Right cardiac atrium (tissue), 5 donors: ENCODE results near the gene DPPA5. TPM values are rescaled to one million over a fixed set of nuclear protein-coding genes. Genes with fewer than 3 reads are reported as not detected.
"Not testable (repeated sequence)": the region's sequence is repeated elsewhere in the genome, so short reads cannot be mapped to it uniquely, and the experiment has no call there.

Experiments used
- ATAC-seq, 2 donors: fragments of 200-7000 bp; cut with Tn5 transposase; one replicate each; pipeline versions ENCODE4 v1.8.0 to v1.9.1; 2020; ENCODE audit warnings: moderate library complexity in 2 of 2, mild to moderate bottlenecking in 1 of 2
- DNase-seq, 3 donors: peaks; one replicate each; pipeline ENCODE4 v3.0.0-alpha.2; 2020
- H3K27ac ChIP-seq: one replicate; pipeline ENCODE4 v1.5.1; 2013; ENCODE audit warnings: mild to moderate bottlenecking, low read length, control low read depth, moderate library complexity
- H3K27me3 ChIP-seq: one replicate; pipeline ENCODE4 v1.6.1; 2013; ENCODE audit not compliant: control insufficient read depth, insufficient read depth
- H3K4me1 ChIP-seq: one replicate; pipeline ENCODE4 v1.6.1; 2013; ENCODE audit warnings: low read length; ENCODE audit not compliant: control insufficient read depth, insufficient read depth
- H3K4me3 ChIP-seq: one replicate; pipeline ENCODE4 v1.5.1; 2013; ENCODE audit warnings: low read length, control low read depth
- H3K9me3 ChIP-seq: one replicate; pipeline ENCODE4 v1.6.1; 2013; ENCODE audit warnings: low read length; ENCODE audit not compliant: control insufficient read depth
- WGBS: extraction: QIAGEN DNeasy Blood & Tissue Kit; methylation state at CpG from one replicate; pipeline ENCODE4 v1.1.7; 2013; 5-methylcytosine and 5-hydroxymethylcytosine counted together
- intact Hi-C, 4 donors: fragments of 100-400 bp; cut with DNase I; formaldehyde crosslinking; loops; one replicate each; pipeline versions ENCODE4 v1.11.0 to v1.14.0; 2022 to 2023
- polyA plus RNA-seq: library from polyadenylated mRNA; stranded (reverse); fragments of 200-250 nt; gene quantifications from one replicate; pipeline ENCODE4 v1.2.3, GENCODE V29; 2013
- total RNA-seq, 4 donors: library from RNA; stranded (reverse); fragmentation: NEBNext Ultra II Directional; extraction: Animal tissue kit (Norgen Biotek cat#: 25700); gene quantifications; one replicate each; pipeline ENCODE4 v1.2.1, GENCODE V29; 2021
- donor health status: healthy with polysubstance abuse.
- donor health status: DM: no; HTN: yes; CAD: no.
- donor health status: DM: no; HTN: no; CAD: no.
- donor health status: DM: no; HTN: yes; CAD: no; lungs with severe emphysema.
- donor health status: DM: yes; HTN: yes; CAD: no.

DPPA5 gene
- total and polyA plus RNA-seq, 5 donors = not detected

DNA sequence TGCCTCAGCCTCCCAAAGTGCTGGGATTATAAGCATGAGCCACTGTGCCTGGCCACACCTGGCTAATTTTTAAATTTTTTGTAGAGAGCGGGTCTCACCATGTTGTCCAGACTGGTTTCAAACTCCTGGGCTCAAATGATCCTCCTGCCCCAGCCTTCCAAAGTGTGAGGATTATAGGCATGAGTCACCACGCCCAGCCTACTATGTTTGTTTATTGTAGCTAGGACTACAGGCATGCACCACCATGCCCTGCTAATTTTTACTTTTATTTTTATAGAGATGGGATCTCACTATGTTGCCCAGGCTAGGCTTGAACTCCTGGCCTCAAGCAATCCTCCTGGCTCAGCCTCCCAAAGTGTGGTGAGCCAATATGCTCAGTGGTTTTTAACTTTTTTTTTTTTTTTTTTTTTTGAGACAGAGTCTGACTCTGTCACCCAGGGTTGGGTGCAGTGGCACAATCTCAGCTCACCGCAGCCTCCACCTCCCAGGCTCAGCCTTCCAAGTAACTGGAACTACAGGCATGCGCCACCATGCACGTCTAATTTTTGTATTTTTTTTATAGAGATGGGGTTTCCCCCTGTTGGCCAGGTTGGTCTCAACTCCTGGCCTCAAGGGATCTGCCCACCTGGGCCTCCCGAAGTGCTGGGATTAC lies 28.5 kb upstream of the DPPA5 start:
- no peak for ATAC-seq

DNA sequence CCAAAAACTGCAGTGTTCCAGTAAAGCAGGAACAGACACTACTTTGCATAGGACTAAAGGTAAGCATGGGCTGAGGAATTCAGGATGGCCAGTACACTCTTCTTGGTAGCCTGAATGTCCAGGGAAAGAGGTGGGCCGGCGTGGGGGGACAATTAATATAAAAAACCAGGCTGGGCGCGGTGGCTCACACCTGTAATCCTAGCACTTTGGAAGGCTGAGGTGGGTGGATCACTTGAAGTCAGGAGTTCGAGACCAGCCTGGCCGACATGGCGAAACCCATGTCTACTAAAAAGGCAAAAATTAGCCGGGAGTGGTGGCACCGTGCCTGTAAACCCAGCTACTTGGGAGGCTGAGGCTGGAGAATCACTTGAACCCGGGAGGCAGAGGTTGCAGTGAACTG lies 27.5 kb upstream of the DPPA5 start:
- DNase-seq, intact Hi-C loops, ATAC-seq, H3K9me3 ChIP-seq, H3K27ac ChIP-seq, H3K27me3 ChIP-seq, H3K4me1 ChIP-seq, H3K4me3 ChIP-seq: not testable (repeated sequence)
- WGBS = 93% methylated on average over 10 of the region's 10 CpGs

More for the DNA sequence above, 28.5 kb upstream of the DPPA5 start:
- WGBS = 90% methylated on average over 6 of the region's 6 CpGs
- Histone ChIP-seq H3K27me3 (no peaks in the 10 kb centered on the region), H3K4me1 (no peaks in the 10 kb centered on the region), H3K4me3 (no peak overlapping the region), H3K27ac (no peak overlapping the region), H3K9me3 (no peaks in the 10 kb centered on the region)
- intact Hi-C loops = no loop called here
- DNase-seq = no peak

DNA sequence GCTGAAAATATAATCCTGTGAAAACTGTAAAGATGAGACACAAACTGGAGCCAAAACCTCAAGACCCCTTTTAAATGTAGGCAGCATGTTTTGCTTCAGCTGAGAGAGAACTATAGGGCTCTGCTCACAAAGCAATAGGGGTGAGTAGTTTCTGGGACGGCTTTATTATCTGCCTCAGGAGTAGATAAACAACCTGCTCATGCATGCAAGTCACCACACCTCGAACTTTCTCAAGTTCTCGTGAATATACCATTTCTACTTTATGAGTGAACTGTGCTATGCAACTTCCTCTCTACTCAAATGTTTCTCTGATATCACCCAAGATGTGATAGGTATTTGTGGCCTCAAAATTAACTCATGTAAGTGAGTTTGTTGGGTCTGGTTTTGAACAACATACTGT lies 23.1 kb upstream of the DPPA5 start:
- Histone ChIP-seq H3K4me1 (no peaks in the 10 kb centered on the region), H3K9me3 (no peaks in the 10 kb centered on the region), H3K27ac (no peak overlapping the region), H3K27me3 (no peaks in the 10 kb centered on the region), H3K4me3 (no peak overlapping the region)
- DNase-seq = no peak
- intact Hi-C loops = no loop called here
- WGBS = 45% methylated on average over 3 of the region's 3 CpGs
- no peak for ATAC-seq

DNA sequence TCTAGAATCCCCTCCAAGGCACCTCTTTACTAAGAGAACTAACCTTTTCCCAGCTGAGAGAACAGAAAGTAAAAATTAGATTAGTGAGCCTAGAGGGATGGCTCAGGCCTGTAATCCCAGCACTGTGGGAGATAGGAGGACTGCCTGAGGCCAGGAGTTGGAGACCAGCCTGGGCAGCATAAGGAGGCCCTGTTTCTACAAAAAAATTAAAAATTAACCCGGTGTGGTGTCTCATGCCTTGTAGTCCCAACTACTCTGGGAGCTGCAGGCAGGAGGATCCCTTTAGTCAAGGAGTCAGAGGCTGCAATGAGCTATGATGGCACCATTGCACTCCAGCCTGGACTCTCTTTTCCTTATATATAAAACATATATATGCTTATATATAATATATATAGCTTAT lies 21.1 kb upstream of the DPPA5 start:
- Histone ChIP-seq H3K27ac (no peak overlapping the region), H3K4me1 (no peaks in the 10 kb centered on the region), H3K27me3 (no peaks in the 10 kb centered on the region), H3K9me3 (peaks cover 2% of the 10 kb centered on the region), H3K4me3 (no peak overlapping the region)
- WGBS = 82% methylated on average over 1 of the region's 1 CpG
- intact Hi-C loops = no loop called here
- DNase-seq = no peak
- ATAC-seq = no peak

DNA sequence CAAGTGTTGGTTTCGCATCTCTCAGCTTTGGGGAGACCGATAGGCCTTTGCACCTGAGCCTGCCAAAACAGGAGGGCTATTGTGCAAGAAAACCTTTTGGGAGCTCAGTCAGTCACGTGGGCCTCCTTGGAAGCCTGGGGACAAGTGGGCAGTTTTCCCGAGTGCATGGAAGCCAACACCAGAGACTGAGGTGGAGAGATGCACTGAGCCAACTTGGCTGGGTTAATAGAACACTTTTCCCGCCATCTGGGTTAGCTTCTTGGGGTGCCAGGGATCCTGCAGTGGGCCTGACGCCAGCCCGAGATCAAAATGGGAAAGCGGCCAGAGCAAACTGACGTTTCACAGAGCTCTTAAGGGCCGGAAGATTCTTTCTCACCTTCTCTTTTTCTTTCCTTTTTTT lies 18.4 kb upstream of the DPPA5 start:
- no peaks in the 10 kb centered on the region for H3K4me1 ChIP-seq
- peaks cover 2% of the 10 kb centered on the region for H3K9me3 ChIP-seq
- no peak overlapping the region for H3K27ac ChIP-seq
- DNase-seq (no peak), ATAC-seq (no peak)
- H3K27me3 ChIP-seq = no peaks in the 10 kb centered on the region
- 82% methylated on average over 10 of the region's 10 CpGs for WGBS
- H3K4me3 ChIP-seq = no peak overlapping the region
- intact Hi-C loops = no loop called here

DNA sequence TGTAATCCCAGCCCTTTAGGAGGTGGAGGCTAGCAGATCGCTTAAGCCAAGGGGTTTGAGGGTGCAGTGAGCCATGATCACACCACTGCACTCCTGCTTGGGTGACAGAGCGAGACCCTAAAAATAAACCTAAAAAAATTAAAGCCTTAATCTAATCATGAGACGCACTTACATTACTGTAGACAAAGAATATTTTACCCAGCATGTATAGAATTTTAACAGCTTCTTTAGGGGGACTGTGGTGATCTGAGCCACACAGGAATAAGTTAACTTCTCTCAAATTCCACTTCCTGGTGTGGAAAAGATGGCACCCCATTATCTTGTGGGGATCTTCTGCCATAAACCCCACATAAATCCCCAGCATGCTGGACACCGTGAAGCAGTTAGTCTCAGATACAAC lies 17.9 kb upstream of the DPPA5 start:
- Histone ChIP-seq H3K27me3 (no peaks in the 10 kb centered on the region), H3K4me1 (no peaks in the 10 kb centered on the region), H3K9me3 (peaks cover 2% of the 10 kb centered on the region), H3K4me3 (no peak overlapping the region), H3K27ac (no peak overlapping the region)
- ATAC-seq (no peak), DNase-seq (no peak)
- WGBS = 95% methylated on average over 4 of the region's 4 CpGs
- intact Hi-C loops = no loop called here

DNA sequence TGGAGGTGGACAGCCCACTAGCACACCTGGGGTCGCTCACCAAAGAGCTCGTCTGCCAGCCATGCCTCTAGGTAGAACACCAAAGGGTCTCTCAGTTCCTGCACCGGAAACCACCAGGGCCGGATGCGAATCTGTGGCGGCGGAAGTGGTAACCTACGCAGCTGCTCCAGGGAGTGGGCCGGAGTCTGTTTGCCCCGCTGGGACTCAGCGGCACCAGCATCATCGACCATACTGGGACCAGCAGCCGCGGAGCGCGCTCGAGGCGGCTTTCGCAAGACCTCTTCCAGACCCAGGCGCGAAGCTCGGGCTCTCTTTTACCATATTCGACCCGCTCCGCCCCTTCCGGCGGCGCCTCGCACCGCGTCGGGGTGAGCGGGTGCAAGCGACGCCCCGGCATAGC lies 15.5 kb upstream of the DPPA5 start, which contains the start of gene OOEP:
Gene OOEP (minus strand): TSS at position 335 of the 400 bp plus-strand sequence. CDS start 105 bp downstream, at position 230.
- DNase-seq (no peak), ATAC-seq (no peak)
- no peak within 1 kb of the TSS for H3K27ac ChIP-seq
- intact Hi-C loops = no loop called here
- H3K4me1 ChIP-seq = no peaks in the 10 kb centered on the region
- H3K27me3 ChIP-seq = no peaks in the 10 kb centered on the region
- H3K9me3 ChIP-seq = peaks cover 2% of the 10 kb centered on the region
- H3K4me3 ChIP-seq = no peak within 1 kb of the TSS
- 95% methylated on average over 36 of the region's 36 CpGs for WGBS

DNA sequence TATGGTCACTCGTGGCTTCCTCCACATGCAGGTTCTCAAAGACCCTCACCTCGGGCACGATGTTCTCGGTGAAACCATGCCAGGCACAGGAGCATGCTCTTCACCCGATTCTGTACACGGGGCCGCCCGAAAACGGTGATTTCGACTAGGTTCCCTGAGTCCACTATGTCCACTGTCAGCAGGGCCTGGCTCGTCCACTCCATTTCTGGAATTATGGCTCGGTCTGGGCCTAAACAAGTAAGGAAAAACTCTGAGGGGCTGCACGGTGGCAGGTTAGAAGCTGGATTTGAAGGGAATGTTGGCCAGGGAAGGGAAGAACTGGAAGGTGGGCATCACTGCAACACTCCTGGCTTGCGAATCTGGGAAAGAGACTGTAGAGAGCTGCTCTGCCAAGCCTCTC lies 15.1 kb upstream of the DPPA5 start:
- Histone ChIP-seq H3K27ac (no peak overlapping the region), H3K4me1 (no peaks in the 10 kb centered on the region), H3K4me3 (no peak overlapping the region), H3K9me3 (peaks cover 2% of the 10 kb centered on the region), H3K27me3 (no peaks in the 10 kb centered on the region)
- ATAC-seq = no peak
- WGBS = 92% methylated on average over 14 of the region's 14 CpGs
- DNase-seq = no peak
- intact Hi-C loops = no loop called here

DNA sequence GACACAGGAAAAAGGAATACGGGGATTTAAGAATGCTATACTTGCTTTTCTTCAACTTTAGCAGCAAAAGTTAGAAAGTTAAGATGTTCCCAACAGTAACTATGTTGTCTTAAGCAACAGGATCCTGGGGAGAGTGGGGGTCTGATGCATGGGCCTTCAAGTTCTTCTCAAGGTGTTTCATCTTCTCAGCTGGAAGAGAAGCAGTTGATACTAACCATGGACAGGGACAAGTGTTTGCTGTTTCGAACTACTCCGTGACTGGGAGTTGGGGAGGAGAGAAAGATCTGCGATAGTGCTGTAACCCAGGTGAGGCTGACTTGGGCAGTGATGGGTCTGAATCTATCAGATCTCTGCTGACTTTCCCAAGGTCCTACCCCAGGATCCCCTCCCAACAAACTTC lies 14.6 kb upstream of the DPPA5 start:
- no peaks in the 10 kb centered on the region for H3K27me3 ChIP-seq
- intact Hi-C loops = no loop called here
- H3K4me3 ChIP-seq = no peak overlapping the region
- ATAC-seq = no peak
- 79% methylated on average over 4 of the region's 4 CpGs for WGBS
- peaks cover 2% of the 10 kb centered on the region for H3K9me3 ChIP-seq
- H3K4me1 ChIP-seq = no peaks in the 10 kb centered on the region
- DNase-seq = no peak
- no peak overlapping the region for H3K27ac ChIP-seq

DNA sequence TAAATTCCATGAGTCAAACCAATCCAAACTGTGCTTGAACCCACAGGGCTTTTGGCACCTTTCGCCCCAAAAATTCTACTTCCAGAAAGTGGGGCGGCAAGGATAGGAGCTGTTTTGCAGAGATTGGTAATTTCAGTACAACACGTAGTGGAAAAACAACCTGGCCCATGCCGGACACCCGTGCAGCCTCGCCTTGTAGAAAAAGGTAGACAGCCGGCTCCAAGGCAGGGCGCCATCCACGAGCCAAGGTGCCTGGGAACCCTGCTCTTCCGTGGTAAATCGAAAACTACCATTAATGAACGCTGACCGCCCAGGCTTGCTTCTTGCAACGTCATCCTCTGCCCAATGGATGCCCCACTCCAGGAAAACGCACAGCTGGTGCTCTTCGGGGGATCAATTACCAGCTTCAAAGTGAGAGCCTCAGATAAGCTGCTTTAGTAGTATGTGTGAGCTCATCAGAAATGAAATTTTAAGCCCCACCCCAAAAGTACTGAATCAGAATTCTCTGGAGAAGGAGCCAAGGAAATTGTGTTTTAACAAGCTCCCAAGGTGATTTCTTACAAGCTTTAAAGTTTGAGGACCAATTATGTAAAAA lies 13.8 kb upstream of the DPPA5 start:
- 69% methylated on average over 16 of the region's 16 CpGs for WGBS
- no peak for ATAC-seq
- H3K27me3 ChIP-seq = no peaks in the 10 kb centered on the region
- no peak overlapping the region for H3K4me3 ChIP-seq
- peaks cover 2% of the 10 kb centered on the region for H3K9me3 ChIP-seq
- intact Hi-C loops = no loop called here
- DNase-seq = no peak
- no peak overlapping the region for H3K27ac ChIP-seq
- no peaks in the 10 kb centered on the region for H3K4me1 ChIP-seq

DNA sequence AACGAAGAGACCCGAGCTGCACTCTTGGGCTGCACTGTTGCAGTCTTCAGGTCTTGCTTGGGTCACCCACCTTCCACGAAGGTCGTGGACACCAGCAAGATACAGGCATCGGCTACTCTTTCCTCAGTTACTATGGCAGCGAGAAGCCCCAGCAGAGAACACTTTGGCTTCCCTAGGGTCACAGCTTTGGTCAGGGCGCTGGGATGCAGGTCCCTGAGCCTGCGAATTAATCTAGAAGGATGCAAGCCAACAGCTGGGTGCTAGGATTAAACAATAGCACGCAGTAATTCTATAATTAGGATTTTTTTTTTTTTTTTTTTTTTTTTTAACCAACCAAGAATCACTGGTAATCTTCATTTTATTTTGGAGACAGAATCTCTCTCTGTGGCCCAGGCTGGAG lies 10.5 kb upstream of the DPPA5 start:
- ATAC-seq (no peak), DNase-seq (no peak)
- no peaks in the 10 kb centered on the region for H3K27me3 ChIP-seq
- no peaks in the 10 kb centered on the region for H3K4me1 ChIP-seq
- intact Hi-C loops = no loop called here
- 88% methylated on average over 9 of the region's 9 CpGs for WGBS
- H3K27ac ChIP-seq = no peak overlapping the region
- no peaks in the 10 kb centered on the region for H3K9me3 ChIP-seq
- no peak overlapping the region for H3K4me3 ChIP-seq

DNA sequence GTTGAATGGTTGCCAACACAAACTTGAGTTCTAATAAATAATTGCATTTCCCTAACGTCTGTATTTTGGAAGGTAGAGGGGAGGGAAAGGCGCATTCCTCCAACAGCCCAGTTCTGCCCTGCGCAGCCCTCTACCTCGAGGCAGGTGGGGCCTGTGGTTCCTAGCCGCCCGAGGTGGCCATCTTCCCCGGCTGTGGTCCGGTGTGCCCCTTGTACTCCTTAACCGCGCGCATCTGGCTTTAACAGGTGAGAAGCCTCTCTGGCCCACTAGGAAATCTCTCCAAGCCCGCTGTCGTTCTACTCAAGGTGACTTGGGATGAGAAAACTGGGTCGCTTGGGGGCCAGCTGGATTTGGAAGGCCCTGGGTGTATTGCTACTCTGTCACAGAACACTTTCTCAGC lies 10.0 kb upstream of the DPPA5 start:
- intact Hi-C loops = no loop called here
- Histone ChIP-seq H3K9me3 (no peaks in the 10 kb centered on the region), H3K4me3 (no peak overlapping the region), H3K27me3 (no peaks in the 10 kb centered on the region), H3K4me1 (no peaks in the 10 kb centered on the region), H3K27ac (no peak overlapping the region)
- 88% methylated on average over 14 of the region's 14 CpGs for WGBS
- ATAC-seq (no peak), DNase-seq (no peak)
